Uterus (tissue), 4 donors: ENCODE results near the gene SLC49A3. TPM values are rescaled to one million over a fixed set of nuclear protein-coding genes. Genes with fewer than 3 reads are reported as not detected.

Experiments
- DNase-seq, 2 donors: peaks; one replicate each; pipeline ENCODE4 v3.0.0-alpha.2; 2019 to 2020
- H3K27ac ChIP-seq, 2 donors: fragments of 200-600 bp; sonication (generic); 1 replicate in 1 of 2; 2 replicates in 1 of 2; pipeline ENCODE4 v1.5.1; 2016 to 2018
- H3K27me3 ChIP-seq, 2 donors: fragments of 200-600 bp; sonication (generic); one replicate each; pipeline ENCODE4 v1.5.1; 2018 to 2019; ENCODE audit warnings: control low read depth in 1 of 2
- H3K36me3 ChIP-seq, 2 donors: fragments of 200-600 bp; sonication (generic); one replicate each; pipeline ENCODE4 v1.5.1; 2019; ENCODE audit warnings: control low read depth in 1 of 2
- H3K4me1 ChIP-seq, 2 donors: fragments of 200-600 bp; sonication (generic); one replicate each; pipeline ENCODE4 v1.5.1; 2018 to 2019; ENCODE audit warnings: control low read depth in 1 of 2
- H3K4me3 ChIP-seq, 2 donors: fragments of 200-600 bp; sonication (generic); 1 replicate in 1 of 2; 2 replicates in 1 of 2; pipeline ENCODE4 v1.5.1; 2018 to 2019; ENCODE audit warnings: mild to moderate bottlenecking in 1 of 2
- H3K9me3 ChIP-seq, 2 donors: fragments of 200-600 bp; sonication (generic); one replicate each; pipeline ENCODE4 v1.5.1; 2019; ENCODE audit warnings: control low read depth in 1 of 2
- CTCF ChIP-seq, 4 experiments: fragments of 200-600 bp in 2 of 4; fragments of 450-650 bp in 2 of 4; sonication (generic) in 2 of 4; IDR thresholded peaks; one replicate each; pipeline ENCODE4 v1.5.1; 2016 to 2019; ENCODE audit warnings: antibody characterized with exemption in 4 of 4, mild to moderate bottlenecking in 2 of 4, moderate library complexity in 1 of 4
- POLR2A ChIP-seq, 2 donors: fragments of 450-650 bp; IDR thresholded peaks; one replicate each; pipeline ENCODE4 v1.6.1; 2016; ENCODE audit warnings: antibody characterized with exemption in 2 of 2, mild to moderate bottlenecking in 1 of 2, moderate library complexity in 1 of 2
- intact Hi-C: fragments of 100-400 bp; cut with DNase I; formaldehyde crosslinking; loops from one replicate; pipeline ENCODE4 v1.15.1; 2023; ENCODE audit warnings: low total_unique reads
- total RNA-seq, 4 donors: library from RNA; depleted of rRNA in 3 of 4; stranded (reverse); fragments of >200 nt in 3 of 4; gene quantifications; one replicate each; pipeline versions ENCODE4 v1.1.0 to v1.2.4, GENCODE V29; 2014 to 2023
- donor health status: DM: yes; HTN: yes; CAD: no.

The SLC49A3 gene
- total RNA-seq, 4 donors from 2014 or later, result 1.2 to 12.6 (median 2.8) TPM

- Histone ChIP-seq H3K27me3 (no peaks in the 10 kb centered on the region), H3K27ac (peak overlapping the region; percentile 77), H3K4me3 (peak overlapping the region in 1 of 2 donors; percentile 36), H3K4me1 (peaks cover 0 to 21% of the 10 kb centered on the region in 2 donors), H3K9me3 (no peaks in the 10 kb centered on the region), H3K36me3 (no peaks in the 10 kb centered on the region)
- TF ChIP-seq POLR2A (IDR thresholded peaks at IDR 0.05) (no peak), CTCF (IDR thresholded peaks at IDR 0.05) (no peak)
- intact Hi-C loops, result no loop called here
- DNase-seq, result no peak
Observed at GRCh38 chr4:689723-690122, 772 bp upstream of the SLC49A3 start.

GRCh38 chr4:687971-688853 lies 739 bp downstream of the SLC49A3 start:
- Histone ChIP-seq H3K36me3 (no peaks in the 10 kb centered on the region), H3K4me1 (peaks cover 0 to 21% of the 10 kb centered on the region in 2 donors), H3K9me3 (no peaks in the 10 kb centered on the region), H3K27me3 (no peaks in the 10 kb centered on the region), H3K27ac (peak overlapping the region; percentile 77), H3K4me3 (peak overlapping the region; percentile 31 to 36)
- no peak for TF ChIP-seq CTCF (IDR thresholded peaks at IDR 0.05)
- TF ChIP-seq POLR2A (IDR thresholded peaks at IDR 0.05), result no peak
- no peak for DNase-seq
- intact Hi-C loops, result no loop called here

GRCh38 chr4:687048-687970 lies 1.6 kb downstream of the SLC49A3 start:
- TF ChIP-seq CTCF (IDR thresholded peaks at IDR 0.05) (no peak), POLR2A (IDR thresholded peaks at IDR 0.05) (peak; percentile 23 to 48)
- intact Hi-C loops, result no loop called here
- H3K4me3 ChIP-seq, result peak overlapping the region in 1 of 2 donors; percentile 17

GRCh38 chr4:686413-687040 lies 2.4 kb downstream of the SLC49A3 start:
- TF ChIP-seq CTCF (IDR thresholded peaks at IDR 0.05), result no peak
- no peak for TF ChIP-seq POLR2A (IDR thresholded peaks at IDR 0.05)
- intact Hi-C loops, result no loop called here
- DNase-seq, result no peak
- Histone ChIP-seq H3K4me1 (peaks cover 0 to 21% of the 10 kb centered on the region in 2 donors), H3K4me3 (no peak overlapping the region), H3K27ac (peak overlapping the region; percentile 77), H3K36me3 (no peaks in the 10 kb centered on the region), H3K9me3 (no peaks in the 10 kb centered on the region), H3K27me3 (no peaks in the 10 kb centered on the region)

More at GRCh38 chr4:687048-687970, 1.6 kb downstream of the SLC49A3 start:
- Histone ChIP-seq H3K27me3 (no peaks in the 10 kb centered on the region), H3K36me3 (no peaks in the 10 kb centered on the region), H3K27ac (peak overlapping the region; percentile 77), H3K4me1 (peaks cover 0 to 21% of the 10 kb centered on the region in 2 donors), H3K9me3 (no peaks in the 10 kb centered on the region)
- peak; percentile 84 to 86 for DNase-seq
